Peyer's patch (tissue), 4 donors: ENCODE measurements around the gene NHERF1. TPM values are rescaled to one million over a fixed set of nuclear protein-coding genes. Genes with fewer than 3 reads are reported as not detected.

Source experiments
- DNase-seq, 3 donors: peaks; one replicate each; pipeline ENCODE4 v3.0.0-alpha.2; 2017 to 2019
- H3K27ac ChIP-seq, 4 donors: fragments of 200-600 bp; sonication (generic); one replicate each; pipeline ENCODE4 v1.5.1; 2016 to 2019
- H3K27me3 ChIP-seq, 2 donors: fragments of 200-600 bp; sonication (generic); one replicate each; pipeline ENCODE4 v1.5.1; 2019
- H3K36me3 ChIP-seq, 3 donors: fragments of 200-600 bp; sonication (generic); one replicate each; pipeline ENCODE4 v1.5.1; 2016 to 2019
- H3K4me1 ChIP-seq, 4 donors: fragments of 200-600 bp; sonication (generic); one replicate each; pipeline ENCODE4 v1.5.1; 2016 to 2019
- H3K4me3 ChIP-seq, 4 donors: fragments of 200-600 bp; sonication (generic); 1 replicate in 3 of 4; 2 replicates in 1 of 4; pipeline ENCODE4 v1.5.1; 2016 to 2019; ENCODE audit warnings: mild to moderate bottlenecking in 1 of 4
- H3K9me3 ChIP-seq, 4 donors: fragments of 200-600 bp; sonication (generic); one replicate each; pipeline ENCODE4 v1.5.1; 2016 to 2019; ENCODE audit warnings: mild to moderate bottlenecking in 1 of 4
- CTCF ChIP-seq, 6 experiments: fragments of 450-650 bp in 4 of 6; fragments of 200-600 bp in 2 of 6; sonication (generic) in 1 of 6; IDR thresholded peaks; one replicate each; pipeline ENCODE4 v1.5.1; 2017 to 2019; ENCODE audit warnings: antibody characterized with exemption in 6 of 6, mild to moderate bottlenecking in 3 of 6, moderate library complexity in 1 of 6
- POLR2A ChIP-seq, 2 donors: fragments of 450-650 bp; IDR thresholded peaks; one replicate each; pipeline ENCODE4 v1.5.1; 2017; ENCODE audit warnings: antibody characterized with exemption in 2 of 2, mild to moderate bottlenecking in 2 of 2, moderate library complexity in 2 of 2
- total RNA-seq, 4 donors: library from RNA; depleted of rRNA; stranded (reverse); fragments of >200 nt; gene quantifications; one replicate each; pipeline ENCODE4 v1.1.0, GENCODE V29; 2016

NHERF1 gene
- total RNA-seq, 4 donors from 2014 or later = 121 to 600 (median 488) TPM

GRCh38 chr17:74773414-74773813, 25.0 kb downstream of the NHERF1 start:
- Histone ChIP-seq H3K4me3 (no peak overlapping the region), H3K9me3 (no peaks in the 10 kb centered on the region), H3K27me3 (no peaks in the 10 kb centered on the region), H3K4me1 (peaks cover 3 to 57% (median 13%) of the 10 kb centered on the region in 4 donors), H3K36me3 (peaks cover 0 to 45% (median 0%) of the 10 kb centered on the region in 3 donors), H3K27ac (no peak overlapping the region)
- TF ChIP-seq CTCF (IDR thresholded peaks at IDR 0.05) = no peak
- no peak for TF ChIP-seq POLR2A (IDR thresholded peaks at IDR 0.05)
- DNase-seq = no peak

- peaks cover 3 to 55% (median 13%) of the 10 kb centered on the region in 4 donors for H3K4me1 ChIP-seq
Measured at GRCh38 chr17:74773871-74774286, 25.5 kb downstream of the NHERF1 start.

GRCh38 chr17:74775409-74776043, 27.1 kb downstream of the NHERF1 start:
- H3K27me3 ChIP-seq = no peaks in the 10 kb centered on the region
- H3K4me3 ChIP-seq = peak overlapping the region; percentile 77 to 87 (median 84)
- H3K9me3 ChIP-seq = no peaks in the 10 kb centered on the region
- H3K27ac ChIP-seq = peak overlapping the region; percentile 62 to 82 (median 76)
- DNase-seq = no peak
- H3K4me1 ChIP-seq = peaks cover 0 to 38% (median 19%) of the 10 kb centered on the region in 4 donors
- no peak for TF ChIP-seq POLR2A (IDR thresholded peaks at IDR 0.05)
- TF ChIP-seq CTCF (IDR thresholded peaks at IDR 0.05) = no peak
- peaks cover 0 to 30% (median 0%) of the 10 kb centered on the region in 3 donors for H3K36me3 ChIP-seq

More at GRCh38 chr17:74773871-74774286, 25.5 kb downstream of the NHERF1 start:
- Histone ChIP-seq H3K27ac (peak overlapping the region in 1 of 4 donors; percentile 38), H3K4me3 (no peak overlapping the region), H3K36me3 (peaks cover 0 to 40% (median 0%) of the 10 kb centered on the region in 3 donors), H3K9me3 (no peaks in the 10 kb centered on the region), H3K27me3 (no peaks in the 10 kb centered on the region)
- no peak for TF ChIP-seq POLR2A (IDR thresholded peaks at IDR 0.05)
- no peak for TF ChIP-seq CTCF (IDR thresholded peaks at IDR 0.05)
- DNase-seq = no peak

GRCh38 chr17:74776044-74776962, 27.9 kb downstream of the NHERF1 start, which contains the start of gene NAT9:
TSS of gene NAT9 (minus strand) at chr17:74776345. CDS start at chr17:74775698, 647 bp downstream.
- Histone ChIP-seq H3K9me3 (no peaks in the 10 kb centered on the region), H3K4me3 (peak within 1 kb of the TSS; percentile 77 to 87 (median 84)), H3K27ac (peak within 1 kb of the TSS; percentile 62 to 82 (median 76)), H3K27me3 (no peaks in the 10 kb centered on the region), H3K36me3 (peaks cover 0 to 22% (median 0%) of the 10 kb centered on the region in 3 donors), H3K4me1 (peaks cover 0 to 31% (median 20%) of the 10 kb centered on the region in 4 donors)
- DNase-seq = peak; percentile 95 to 99 (median 99)
- peak; percentile 67 to 69 for TF ChIP-seq POLR2A (IDR thresholded peaks at IDR 0.05)
- no peak for TF ChIP-seq CTCF (IDR thresholded peaks at IDR 0.05)

- peak overlapping the region in 1 of 4 donors; percentile 82 for H3K27ac ChIP-seq
- no peaks in the 10 kb centered on the region for H3K27me3 ChIP-seq
- TF ChIP-seq CTCF (IDR thresholded peaks at IDR 0.05) (no peak), POLR2A (IDR thresholded peaks at IDR 0.05) (no peak)
- peaks cover 0 to 30% (median 20%) of the 10 kb centered on the region in 4 donors for H3K4me1 ChIP-seq
- peak overlapping the region; percentile 77 to 87 (median 84) for H3K4me3 ChIP-seq
- no peaks in the 10 kb centered on the region for H3K9me3 ChIP-seq
- peaks cover 0 to 15% (median 0%) of the 10 kb centered on the region in 3 donors for H3K36me3 ChIP-seq
- DNase-seq = no peak
Measured at GRCh38 chr17:74776990-74777389, 28.6 kb downstream of the NHERF1 start.
